NT2/D1 (cell line): Measurements from ENCODE around the gene HAUS6.

ENCODE experiments used
- DNase-seq: peaks from one replicate; pipeline ENCODE4 v3.0.0-alpha.2; 2011; ENCODE audit warnings: low read depth, low spot score
- H3K27me3 ChIP-seq: 2 replicates; pipeline ENCODE4 v1.6.0; 2011; ENCODE audit warnings: mild to moderate bottlenecking; ENCODE audit not compliant: insufficient read length, insufficient read depth
- H3K36me3 ChIP-seq: 2 replicates; pipeline ENCODE4 v1.6.1; 2011; ENCODE audit warnings: mild to moderate bottlenecking, low read length, mixed read lengths; ENCODE audit not compliant: insufficient read depth, insufficient read length
- H3K4me1 ChIP-seq: 2 replicates; pipeline ENCODE4 v1.5.1; 2011; ENCODE audit not compliant: insufficient read depth, insufficient read length
- H3K4me3 ChIP-seq: 2 replicates; pipeline ENCODE4 v1.5.1; 2011; ENCODE audit warnings: low read depth; ENCODE audit not compliant: insufficient read length
- H3K9ac ChIP-seq: 2 replicates; pipeline ENCODE4 v1.6.0; 2011; ENCODE audit warnings: low read depth; ENCODE audit not compliant: insufficient read length
- H3K9me3 ChIP-seq: 2 replicates; pipeline ENCODE4 v1.5.1; 2011; ENCODE audit warnings: mild to moderate bottlenecking, low read length; ENCODE audit not compliant: insufficient read depth
- SUZ12 ChIP-seq: IDR thresholded peaks from 2 replicates; pipeline ENCODE4 v1.6.1; 2011; ENCODE audit not compliant: insufficient read length, insufficient read depth; ENCODE audit errors: extremely low read depth
- YY1 ChIP-seq: IDR thresholded peaks from 2 replicates; pipeline ENCODE4 v1.6.1; 2011; ENCODE audit not compliant: insufficient read length, insufficient read depth
- ZNF274 ChIP-seq: IDR thresholded peaks from 2 replicates; pipeline ENCODE4 v1.6.1; 2011; ENCODE audit warnings: mild to moderate bottlenecking, low read depth, low read length

Gene HAUS6

GRCh38 chr9:19018201-19018600, 84.5 kb downstream of the HAUS6 start:
- Histone ChIP-seq H3K27me3 (no peaks in the 10 kb centered on the region), H3K9me3 (0 out of 2 replicates have a peak, but pooled peaks cover 5% of the 10 kb centered on the region), H3K36me3 (no peaks in the 10 kb centered on the region), H3K9ac (no peak overlapping the region), H3K4me1 (no peaks in the 10 kb centered on the region), H3K4me3 (no peak overlapping the region)
- TF ChIP-seq YY1 (no peak), SUZ12 (no peak), ZNF274 (no peak)
- no peak for DNase-seq

GRCh38 chr9:19009391-19009965, 93.2 kb downstream of the HAUS6 start:
- Histone ChIP-seq H3K9me3 (no peaks in the 10 kb centered on the region), H3K36me3 (no peaks in the 10 kb centered on the region), H3K4me3 (no peak overlapping the region), H3K9ac (no peak overlapping the region), H3K4me1 (no peaks in the 10 kb centered on the region), H3K27me3 (no peaks in the 10 kb centered on the region)
- no peak for DNase-seq
- TF ChIP-seq ZNF274 (no peak), SUZ12 (no peak), YY1 (no peak)
